ENCODE data around the gene SLCO3A1.

Gene SLCO3A1

DNA sequence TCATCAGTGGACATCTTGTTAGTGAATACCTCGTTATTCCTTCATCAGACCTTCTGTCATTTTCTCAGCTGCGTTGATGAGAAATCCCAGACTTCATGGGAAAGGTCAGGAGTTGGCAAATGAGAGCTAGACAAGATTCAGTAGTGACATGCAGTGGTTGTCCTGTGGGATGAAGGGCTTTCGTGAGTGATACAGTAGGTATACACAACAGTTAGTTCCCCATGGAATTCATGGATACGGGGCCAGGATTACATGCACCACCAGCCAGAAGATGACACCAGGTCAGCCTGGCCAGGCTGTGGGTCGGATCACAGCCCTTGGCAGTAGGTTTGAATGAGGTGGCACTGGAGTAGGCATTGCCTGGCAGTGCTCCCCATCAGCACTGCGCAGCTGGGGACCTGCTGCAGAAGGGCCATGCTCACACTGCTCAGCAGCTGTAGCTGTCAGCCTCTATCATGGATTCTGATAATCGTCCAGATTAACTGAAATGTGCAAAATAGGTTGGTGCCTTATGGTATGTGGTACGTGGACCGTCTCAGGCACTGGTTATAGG lies 150.1 kb downstream of the SLCO3A1 start:
- no peak for DNase-seq (ENCODE audit: low read depth in 2 of 2)

DNA sequence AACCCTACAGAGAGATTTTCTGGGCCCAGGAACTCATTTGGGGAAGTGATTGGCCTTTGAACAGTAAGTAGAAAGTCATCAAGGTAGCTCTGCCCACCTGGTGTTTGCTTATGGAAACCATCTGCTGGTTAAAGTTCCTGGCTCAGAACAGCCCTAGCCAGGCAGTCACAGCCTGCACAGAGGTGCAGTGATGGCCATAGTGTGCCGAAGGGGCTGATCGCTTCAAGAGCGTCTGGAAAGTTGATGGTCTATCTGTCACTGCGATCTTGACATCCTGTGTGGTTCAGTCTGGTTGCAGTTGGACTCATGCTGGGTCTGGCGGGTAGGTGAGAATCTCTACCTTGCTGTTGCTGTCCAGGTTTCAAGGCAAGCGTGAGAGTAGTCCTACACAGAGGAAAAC lies 151.6 kb downstream of the SLCO3A1 start:
- no peak for DNase-seq (ENCODE audit: low read depth in 2 of 2)

DNA sequence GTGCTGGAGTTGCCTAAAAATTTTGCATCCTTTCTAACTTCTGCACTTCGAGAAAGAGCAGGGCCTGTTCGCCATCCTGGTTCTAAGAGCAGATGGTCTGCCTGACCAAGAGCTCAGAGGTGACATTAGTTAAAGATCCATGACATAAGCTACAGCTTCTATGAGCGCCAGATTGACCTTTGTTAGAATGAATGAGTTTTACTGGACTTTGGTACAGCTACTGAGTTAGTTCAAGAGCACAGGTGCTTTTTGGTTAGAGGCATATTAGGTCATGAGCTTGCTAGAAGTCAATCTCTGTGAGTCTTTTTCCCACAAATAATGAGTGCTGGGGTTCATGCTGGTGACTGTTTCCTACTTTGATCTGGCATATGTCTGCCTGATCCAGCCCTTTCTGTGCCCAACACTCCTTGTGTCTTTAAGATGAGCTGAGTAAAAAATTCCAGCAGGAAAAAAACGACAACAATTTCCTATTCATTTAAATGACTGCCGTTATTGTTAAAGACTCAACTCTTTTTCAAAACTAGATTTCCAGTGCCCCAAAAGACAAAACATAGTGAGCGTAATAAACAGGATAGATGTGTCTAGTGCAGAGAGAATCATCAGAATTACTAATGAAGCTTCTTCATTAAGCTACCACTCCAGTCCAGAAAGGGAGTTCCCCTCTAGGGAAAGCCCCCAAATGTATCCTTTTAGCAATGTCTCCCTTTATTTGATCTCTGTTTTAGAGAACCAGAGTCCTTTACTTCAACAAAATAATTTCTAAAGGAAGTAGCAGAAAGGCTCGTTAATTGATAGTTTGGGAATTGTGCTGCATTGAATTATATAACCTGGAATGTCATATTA lies 152.9 kb downstream of the SLCO3A1 start:
- no peak for DNase-seq (ENCODE audit: low read depth in 2 of 2)

DNA sequence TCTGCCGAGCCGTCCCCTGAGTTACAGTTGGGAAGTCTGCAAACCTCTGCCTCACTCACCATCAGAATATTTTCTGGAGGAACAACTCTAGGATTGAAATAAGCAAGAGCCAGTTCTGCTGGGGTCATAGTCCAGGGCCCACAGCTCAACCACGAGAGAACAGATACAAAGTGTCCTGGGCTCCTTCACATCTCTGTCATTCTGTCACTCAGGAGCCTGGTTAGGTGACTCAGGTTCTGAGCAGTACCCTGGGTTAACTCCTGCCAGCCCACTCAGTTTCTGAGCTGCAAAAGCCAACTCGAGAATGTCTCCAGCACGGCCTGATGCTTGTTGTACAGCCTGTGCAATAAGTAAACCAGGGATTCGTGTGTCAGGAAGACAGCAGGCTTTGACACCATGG lies 155.7 kb downstream of the SLCO3A1 start:
- DNase-seq (ENCODE audit: low read depth in 2 of 2) = no peak

DNA sequence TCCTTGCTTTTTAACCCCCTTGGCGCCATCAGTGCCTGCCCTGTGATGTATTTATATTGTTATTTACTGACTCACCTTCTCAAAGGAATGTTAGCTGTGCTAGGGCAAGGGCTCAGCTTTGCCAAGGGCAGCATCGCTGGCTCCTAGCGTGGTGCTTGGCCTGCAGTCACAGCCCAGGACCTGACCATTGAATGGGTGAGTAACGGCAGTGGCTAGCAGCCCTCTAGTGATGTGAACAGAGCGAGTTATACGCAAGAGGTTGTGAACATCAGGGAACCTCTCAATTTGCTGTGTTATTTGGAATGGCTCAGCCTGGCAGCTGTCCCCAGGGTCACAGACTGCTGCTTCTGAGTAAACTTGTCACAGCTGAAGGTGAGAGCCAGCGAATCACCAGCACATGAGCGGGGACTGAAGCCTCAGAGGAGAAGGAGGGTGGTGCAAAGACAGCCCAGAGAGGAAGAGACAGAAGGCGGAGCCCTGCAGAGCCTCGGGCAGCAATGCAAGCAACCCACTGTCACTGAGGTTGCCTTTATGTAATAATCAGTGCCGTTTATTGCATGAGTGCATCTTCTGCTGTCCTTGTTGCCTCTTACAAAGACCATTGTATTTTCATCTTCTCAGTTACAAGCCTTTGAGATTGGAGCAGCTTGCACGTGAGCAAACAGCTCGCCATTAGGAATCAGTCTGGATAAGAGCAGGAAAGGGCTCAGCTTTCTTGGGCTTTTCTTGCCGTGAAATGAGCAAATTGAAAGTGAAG lies 158.3 kb downstream of the SLCO3A1 start:
- no peak for DNase-seq (ENCODE audit: low read depth in 2 of 2)

DNA sequence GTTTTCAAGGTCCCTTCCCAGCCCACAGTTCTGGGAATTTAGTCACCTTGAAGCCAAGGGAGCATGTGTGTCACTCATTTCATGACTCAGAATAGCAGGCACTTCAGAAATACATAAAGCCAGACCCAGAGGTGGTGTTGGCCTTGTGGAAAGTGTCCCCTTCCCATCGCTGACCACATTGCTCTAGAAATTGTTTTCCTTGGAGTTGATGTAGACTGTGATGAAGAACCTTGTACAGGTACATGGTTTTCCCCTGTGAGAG lies 158.8 kb downstream of the SLCO3A1 start:
- no peak for DNase-seq (ENCODE audit: low read depth in 2 of 2)

DNA sequence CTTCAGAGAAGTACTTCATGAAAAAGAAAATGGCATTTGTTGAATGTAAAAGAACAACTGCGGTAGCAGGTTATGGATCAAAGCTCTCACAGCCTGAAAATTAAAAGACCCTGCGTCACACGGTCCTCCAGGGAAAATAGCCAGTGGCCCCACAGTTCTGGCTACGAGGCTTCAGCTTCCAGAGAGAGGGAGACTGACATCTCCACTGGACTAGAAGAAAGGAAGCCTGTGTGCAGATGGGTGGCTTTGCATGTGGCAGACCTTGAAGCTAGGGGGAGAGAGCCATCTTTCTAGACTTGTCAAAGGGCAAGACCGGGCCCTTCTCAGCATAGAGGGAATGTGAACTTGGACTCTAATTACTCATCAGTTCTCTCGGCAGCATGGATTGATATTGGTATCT lies 159.4 kb downstream of the SLCO3A1 start:
- no peak for DNase-seq (ENCODE audit: low read depth in 2 of 2)

DNA sequence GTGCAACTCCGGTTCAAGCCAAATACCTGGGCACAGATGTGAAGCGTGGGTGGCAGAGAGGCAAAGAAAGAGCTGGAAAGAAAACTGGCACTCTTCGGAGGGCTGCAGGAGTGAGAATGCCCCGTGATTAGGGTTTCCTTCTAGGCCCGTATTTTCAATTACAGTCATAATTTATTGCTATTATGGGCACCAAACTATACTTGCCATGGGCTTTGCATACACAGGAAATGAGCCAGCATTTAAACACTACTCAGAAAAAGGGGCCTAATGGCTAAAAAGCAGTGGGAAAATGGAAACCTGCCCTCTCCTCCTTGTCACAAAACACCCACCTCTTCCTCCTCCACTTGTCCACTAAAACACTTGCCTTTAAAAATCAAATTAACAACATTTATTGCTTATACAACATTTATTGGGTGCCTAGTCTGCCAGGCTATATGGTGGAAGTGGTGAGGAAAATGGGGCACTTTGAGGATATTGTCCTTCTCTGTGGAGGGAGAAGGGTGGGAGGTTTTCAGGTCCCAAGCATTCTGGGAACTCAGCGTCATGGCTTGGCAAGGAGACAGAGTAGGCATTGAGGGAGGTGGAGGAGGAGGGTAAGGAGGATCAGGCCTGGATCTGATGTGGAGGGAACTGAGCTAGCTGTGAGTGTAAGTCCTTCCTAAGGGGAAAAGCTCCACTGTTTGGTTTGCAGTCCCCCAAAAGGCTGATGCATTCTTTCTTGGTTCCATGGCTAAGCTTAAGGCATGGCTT lies 160.9 kb downstream of the SLCO3A1 start:
- no peak for DNase-seq (ENCODE audit: low read depth in 2 of 2)

DNA sequence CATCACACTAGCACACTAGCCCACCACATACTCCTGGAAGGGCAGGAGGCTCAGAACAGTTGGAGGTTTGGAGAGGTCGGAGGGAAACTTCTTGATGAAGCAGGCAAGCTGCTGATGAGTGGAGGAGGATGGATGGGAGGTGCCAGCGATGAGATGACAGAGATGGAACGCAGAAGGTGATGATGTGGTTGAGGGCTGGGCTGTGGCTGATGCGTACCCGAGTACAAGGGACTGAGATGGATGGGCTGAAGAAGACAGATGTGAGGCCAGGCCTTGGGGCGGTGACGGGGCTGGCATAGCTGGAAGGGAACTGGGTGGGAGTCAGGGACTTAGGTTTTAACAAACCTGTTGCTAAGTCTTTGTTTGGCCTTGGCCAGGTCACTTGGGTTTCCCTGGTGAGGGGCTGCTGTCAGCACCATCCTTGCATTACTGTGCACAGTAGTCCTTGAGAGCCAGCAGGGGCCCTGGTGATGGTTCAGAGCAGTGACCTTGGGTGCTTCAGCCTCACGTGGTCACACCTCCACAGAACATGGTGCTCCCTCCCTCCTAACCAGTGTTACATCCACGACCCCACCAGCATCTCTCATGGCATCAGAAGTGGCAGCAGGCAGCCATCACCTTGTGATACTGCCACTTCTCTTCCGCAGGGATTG lies 164.5 kb downstream of the SLCO3A1 start:
- no peak for DNase-seq (ENCODE audit: low read depth in 2 of 2)

DNA sequence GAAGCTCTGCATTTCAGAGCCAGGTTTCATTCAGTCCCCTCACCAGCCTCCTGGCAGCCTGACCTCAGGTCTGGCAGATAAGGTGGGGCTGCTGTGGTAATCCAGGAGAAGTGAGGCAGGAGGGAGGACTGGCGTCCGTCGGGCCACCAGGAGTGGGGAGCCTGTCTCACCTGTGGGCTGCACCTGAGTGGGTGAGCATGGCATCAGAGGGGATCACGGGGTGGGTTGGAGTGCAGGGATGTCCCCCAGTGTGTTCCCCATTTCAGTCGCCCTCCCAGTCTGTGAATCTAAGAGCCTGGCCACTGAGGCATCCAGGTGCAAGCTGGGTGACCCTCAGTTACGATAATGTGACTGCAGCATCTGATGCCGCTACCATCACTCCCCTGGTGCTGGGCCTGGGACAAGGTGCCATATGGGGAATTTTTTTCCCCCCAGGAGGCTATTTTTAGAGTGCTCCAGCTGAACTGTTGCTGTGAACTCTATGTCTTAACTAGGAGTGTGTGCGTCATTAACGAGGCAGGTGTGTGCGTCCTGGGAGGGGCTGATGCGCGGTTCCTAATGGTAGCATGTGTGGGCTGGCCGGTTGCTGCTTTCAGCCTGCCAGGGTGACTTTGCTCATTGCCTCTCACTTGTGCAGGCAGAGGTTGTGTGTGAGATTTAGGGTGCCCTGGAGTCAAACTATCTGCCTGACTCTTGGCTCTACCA lies 165.2 kb downstream of the SLCO3A1 start:
- no peak for DNase-seq (ENCODE audit: low read depth in 2 of 2)

DNA sequence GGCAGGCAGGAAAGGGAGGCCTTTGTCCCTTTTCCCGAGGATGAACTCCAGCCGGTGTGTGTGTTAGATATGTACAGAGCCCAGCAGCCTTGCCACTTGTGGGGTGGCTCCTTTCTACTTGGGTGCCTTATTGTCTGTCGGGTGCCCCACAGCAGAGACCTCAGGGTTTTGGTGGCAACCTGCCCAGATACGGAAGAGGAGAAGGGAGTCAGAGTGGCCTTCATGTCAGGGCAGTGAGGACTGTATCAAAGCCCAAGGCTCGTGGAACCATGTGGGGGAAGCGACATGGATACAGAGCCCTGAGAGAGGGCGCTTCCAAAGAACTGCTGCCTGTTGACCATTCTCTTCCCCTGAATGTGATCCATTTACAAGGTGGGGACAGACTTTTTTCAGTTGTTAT lies 166.2 kb downstream of the SLCO3A1 start:
- no peak for DNase-seq (ENCODE audit: low read depth in 2 of 2)

DNA sequence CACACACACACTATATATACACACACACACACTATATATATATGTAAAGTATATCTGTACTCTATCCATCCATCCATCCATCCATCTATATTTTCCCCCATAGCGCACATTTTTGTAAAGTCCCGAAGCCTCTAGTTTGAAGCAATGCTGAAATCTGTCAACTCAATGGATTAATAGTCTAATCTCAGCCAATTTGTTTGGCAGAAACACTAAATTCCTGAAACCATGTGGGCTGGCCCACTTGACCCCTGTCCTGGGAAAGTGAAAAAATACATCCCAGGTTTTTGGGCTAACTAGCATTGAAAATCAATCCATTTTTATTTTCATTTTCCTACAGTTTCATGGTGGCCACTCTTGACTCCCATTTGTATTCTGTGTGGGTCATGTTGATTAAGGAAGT lies 166.7 kb downstream of the SLCO3A1 start:
- DNase-seq (ENCODE audit: low read depth in 2 of 2) = no peak

DNA sequence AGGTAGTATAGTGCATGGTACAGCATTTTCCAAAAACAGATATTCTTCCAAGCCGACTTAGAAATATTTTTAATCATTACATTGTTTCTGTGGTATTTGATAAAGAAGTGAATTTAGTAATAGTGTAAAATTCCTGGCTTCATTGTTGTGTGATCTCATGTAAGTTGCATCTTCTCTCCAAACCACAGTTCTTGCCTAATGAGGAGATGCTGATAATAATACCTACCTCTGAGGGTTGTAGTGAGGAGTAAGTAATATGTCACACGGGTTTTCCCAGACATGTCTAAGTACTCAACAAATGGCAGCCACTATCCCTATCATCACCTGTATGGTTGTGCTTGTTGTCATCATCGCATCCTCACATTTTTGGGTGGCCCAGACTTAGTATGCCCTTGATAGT lies 167.3 kb downstream of the SLCO3A1 start:
- DNase-seq (ENCODE audit: low read depth in 2 of 2) = no peak

DNA sequence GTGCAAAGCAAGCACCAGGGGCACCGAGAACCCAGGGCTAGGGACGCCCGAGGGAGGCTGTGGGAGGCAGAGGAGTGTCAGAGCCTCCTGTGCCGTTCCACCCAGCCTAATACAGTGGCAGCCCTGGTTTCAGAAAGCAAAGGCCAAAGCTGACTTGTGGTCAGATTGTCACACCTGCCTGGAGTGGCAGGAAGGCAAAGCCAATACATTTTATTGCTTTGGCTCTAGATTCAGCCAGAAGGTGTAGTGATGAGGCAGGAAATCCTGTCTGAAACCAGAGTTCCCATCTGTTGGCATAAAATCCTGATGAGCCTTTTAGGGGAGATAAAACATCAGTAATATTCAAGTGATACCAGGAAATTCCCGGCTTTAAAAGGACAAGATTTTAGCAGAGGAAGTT lies 168.3 kb downstream of the SLCO3A1 start:
- no peak for DNase-seq (ENCODE audit: low read depth in 2 of 2)

DNA sequence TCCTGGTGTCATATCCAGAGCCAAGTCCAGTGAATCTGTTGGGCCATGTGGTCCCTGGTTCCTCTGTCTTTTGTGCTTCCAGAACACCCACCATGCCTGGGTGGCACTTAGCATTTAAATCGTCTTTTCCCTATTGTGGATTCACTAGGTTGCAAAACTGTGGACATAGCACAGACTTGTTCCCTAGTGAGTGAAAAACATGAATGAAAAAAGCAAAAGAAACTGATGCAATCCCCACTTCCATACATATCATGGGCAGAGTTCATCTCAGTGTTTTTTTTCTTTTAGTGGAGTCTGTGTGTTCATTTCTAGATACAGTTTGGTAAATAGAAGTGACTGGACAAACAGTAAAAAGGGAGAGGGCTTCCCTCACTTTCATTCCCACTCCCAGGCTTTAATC lies 170.5 kb downstream of the SLCO3A1 start:
- no peak for DNase-seq (ENCODE audit: low read depth in 2 of 2)

DNA sequence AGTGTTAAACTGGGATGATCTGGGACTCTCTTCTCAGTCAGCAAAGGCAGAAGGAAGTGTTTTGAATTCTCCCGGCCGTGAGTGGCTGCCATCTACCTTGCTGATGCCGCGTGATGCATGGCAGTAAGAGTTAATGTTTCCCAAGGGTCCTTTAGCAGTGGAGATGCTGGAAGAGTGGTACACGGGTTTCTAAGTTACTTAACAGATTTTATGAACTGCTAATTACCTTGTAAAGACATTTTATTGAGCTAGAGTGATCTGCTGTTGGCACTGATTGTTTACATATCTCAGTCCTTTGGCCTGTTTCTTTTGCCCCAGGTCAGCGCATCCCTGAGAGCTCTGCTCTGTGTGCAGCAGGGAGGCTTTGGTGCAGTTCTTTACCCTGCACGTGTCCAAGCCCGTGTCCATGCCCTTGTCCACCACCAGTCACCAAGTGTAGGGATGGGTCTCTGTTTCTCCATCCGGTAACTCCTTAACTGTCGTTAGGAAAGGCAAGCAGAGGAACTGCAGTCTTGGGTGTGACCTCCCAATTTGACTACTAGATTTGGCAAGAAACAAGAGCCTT lies 172.3 kb downstream of the SLCO3A1 start:
- no peak for DNase-seq (ENCODE audit: low read depth in 2 of 2)

DNA sequence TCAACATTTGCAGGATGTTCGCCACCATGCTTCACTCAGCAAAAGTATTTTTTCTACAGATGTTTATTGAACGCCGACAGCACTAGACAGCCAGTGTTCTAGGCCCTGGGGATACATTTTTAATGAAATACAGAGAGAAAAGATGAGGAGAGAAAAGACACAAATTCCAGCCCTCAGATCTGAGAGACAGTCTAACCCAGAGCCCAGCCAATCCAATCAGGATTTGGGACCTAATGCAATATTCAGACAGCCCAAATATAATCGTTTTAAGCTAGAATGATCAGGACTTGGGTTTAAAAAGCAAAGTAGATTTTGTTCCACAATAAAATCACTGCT lies 174.8 kb downstream of the SLCO3A1 start:
- no peak for DNase-seq (ENCODE audit: low read depth in 2 of 2)

DNA sequence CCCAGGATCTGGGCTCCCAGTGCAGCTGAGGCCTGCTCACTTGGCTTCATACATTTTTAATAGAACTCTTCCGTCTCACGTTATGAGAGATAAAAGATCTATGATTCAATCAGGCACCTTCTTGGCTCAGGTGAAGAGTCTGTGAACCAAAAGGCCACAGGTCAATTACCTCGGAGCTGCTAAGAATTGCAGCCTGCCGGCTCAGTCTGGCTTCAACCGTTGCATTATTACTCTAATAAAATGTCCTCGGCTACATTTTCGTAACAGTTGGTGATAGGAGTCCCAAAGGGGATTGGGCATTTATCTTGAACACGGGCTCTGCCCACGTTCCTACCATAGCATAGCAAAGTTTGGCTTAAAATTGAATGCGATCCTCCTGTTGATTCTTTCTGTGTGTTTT lies 176.3 kb downstream of the SLCO3A1 start:
- DNase-seq (ENCODE audit: low read depth in 2 of 2) = no peak

DNA sequence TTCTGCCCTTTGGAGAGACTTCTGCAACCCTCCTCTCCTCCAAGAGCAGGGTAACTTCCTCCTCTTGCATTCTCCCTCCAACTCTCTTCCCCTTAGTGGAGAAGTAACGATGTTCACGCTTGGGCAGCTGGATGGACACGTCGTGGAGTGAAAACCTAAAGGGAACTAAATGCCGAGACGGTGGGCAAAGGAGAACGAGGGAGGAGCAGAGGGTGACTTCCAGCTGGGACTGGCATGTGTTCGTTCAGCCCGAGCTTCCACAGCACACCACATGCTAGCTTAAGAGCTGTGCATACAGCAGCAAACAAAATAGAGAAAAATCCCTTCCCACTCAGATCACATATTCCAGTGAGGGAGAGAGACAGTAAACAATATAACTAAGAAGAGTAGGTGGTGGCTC lies 179.8 kb downstream of the SLCO3A1 start:
- DNase-seq (ENCODE audit: low read depth in 2 of 2) = no peak

DNA sequence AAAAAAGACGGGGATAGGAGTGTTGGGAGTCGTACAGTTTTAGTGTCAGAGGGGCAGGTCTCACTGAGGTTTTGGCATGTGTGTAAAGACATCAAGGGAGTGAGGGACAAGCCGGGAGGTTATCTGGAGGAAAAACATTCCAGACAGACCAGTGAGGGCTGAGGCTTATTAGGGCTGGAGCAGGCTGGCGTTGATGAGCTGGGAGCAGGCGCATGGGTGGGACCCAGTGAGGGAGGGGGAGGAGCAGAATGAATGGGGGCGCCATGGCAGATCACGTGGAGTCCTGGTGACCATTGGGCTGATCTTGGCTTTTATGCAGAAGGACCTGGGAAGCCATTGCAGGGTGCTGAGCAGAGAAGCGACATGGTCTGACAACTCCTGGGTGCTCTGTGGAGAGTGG lies 180.2 kb downstream of the SLCO3A1 start:
- DNase-seq (ENCODE audit: low read depth in 2 of 2) = no peak

DNA sequence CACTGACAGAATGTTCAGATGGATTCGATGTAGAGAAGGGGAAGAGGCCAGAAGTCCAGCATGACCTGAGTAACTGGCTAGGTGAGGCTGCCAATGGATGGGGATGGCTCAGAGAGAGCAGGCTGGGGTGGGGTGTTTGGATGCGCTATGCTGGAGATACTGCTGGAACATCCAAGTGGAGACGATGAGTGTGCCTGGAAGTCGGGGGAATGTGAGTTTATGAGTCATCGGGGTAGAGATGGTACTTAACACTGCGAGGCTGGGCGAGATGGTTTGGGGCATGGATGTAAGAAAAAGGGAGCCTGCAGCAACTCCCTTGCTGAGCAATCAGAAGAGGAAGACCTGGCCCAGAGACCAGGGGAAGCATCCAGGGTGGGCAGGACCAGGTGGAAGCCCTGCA lies 180.7 kb downstream of the SLCO3A1 start:
- DNase-seq (ENCODE audit: low read depth in 2 of 2) = no peak

Measured in fibroblast of skin of left biceps (primary cell).